Endothelial cell of umbilical vein (primary cell): ENCODE results near the gene DNAJC3. TPM values are rescaled to one million over a fixed set of nuclear protein-coding genes. Genes with fewer than 3 reads are reported as not detected.

Experiments
- BruUV-seq: library from RNA; stranded (reverse); fragments of 400-500 nt; replicated peaks from 2 replicates; lab custom pipeline; 2021; lab: Mats Ljungman, UMichigan
- CTCF ChIA-PET: fragments of 300-600, 350-600 bp; sonication (Branson Sonifier 250); formaldehyde crosslinking; loops from one replicate; lab custom pipeline; 2021; ENCODE audit warnings: antibody characterized with exemption, inconsistent platforms; lab: Charles Lee
- POLR2A ChIA-PET: fragments of 300-600, 350-600 bp; sonication (Branson Sonifier 250); formaldehyde crosslinking; loops from one replicate; lab custom pipeline; 2021; ENCODE audit warnings: antibody characterized with exemption, inconsistent platforms; lab: Charles Lee
- DNase-seq: peaks from one replicate; pipeline ENCODE4 v3.0.0-alpha.2; 2011; ENCODE audit warnings: low read depth, low spot score
- FAIRE-seq: peaks from 2 replicates; lab custom pipeline; 2011; peaks lifted over from hg19 to GRCh38; lab: Jason Lieb, UNC
- H2AFZ ChIP-seq: 2 replicates; pipeline ENCODE4 v1.6.0; 2012; ENCODE audit warnings: low read depth, low read length, control low read depth, inconsistent platforms
- H3K27ac ChIP-seq: 2 replicates; pipeline ENCODE4 v1.5.1; 2011; ENCODE audit warnings: low read depth, mild to moderate bottlenecking, control low read depth, low read length, moderate library complexity; ENCODE audit not compliant: insufficient read depth
- H3K27me3 ChIP-seq, 2 experiments: 2 replicates each; pipeline versions ENCODE4 v1.6.0 to v1.6.1; 2011; ENCODE audit warnings: low read length in 2 of 2, mixed read lengths in 1 of 2; ENCODE audit not compliant: control insufficient read depth in 2 of 2, insufficient read depth in 2 of 2
- H3K36me3 ChIP-seq, 2 experiments: 2 replicates in 1 of 2; 3 replicates in 1 of 2; pipeline ENCODE4 v1.5.1; 2011; ENCODE audit warnings: low read length in 2 of 2, mild to moderate bottlenecking in 1 of 2, moderate library complexity in 1 of 2; ENCODE audit not compliant: control insufficient read depth in 2 of 2, insufficient read depth in 2 of 2; ENCODE audit errors: extremely low read depth in 1 of 2
- H3K4me1 ChIP-seq: 3 replicates; pipeline ENCODE4 v1.5.1; 2011; ENCODE audit warnings: mild to moderate bottlenecking, low read length; ENCODE audit not compliant: control insufficient read depth, insufficient read depth; ENCODE audit errors: extremely low read depth
- H3K4me2 ChIP-seq: 2 replicates; pipeline ENCODE4 v1.6.1; 2011; ENCODE audit warnings: low read length, control low read depth, mixed read lengths; ENCODE audit not compliant: insufficient read depth
- H3K4me3 ChIP-seq, 3 experiments: fragments of 200-600 bp in 1 of 3; sonication (generic), shearing (Covaris generic) in 1 of 3; replicated peaks in 1 of 3; 2 replicates each; pipeline ENCODE4 v1.5.1; 2011 to 2016; ENCODE audit warnings: control low read depth in 3 of 3, low read length in 3 of 3, mild to moderate bottlenecking in 2 of 3, inconsistent platforms in 1 of 3, low read depth in 1 of 3, moderate library complexity in 1 of 3; ENCODE audit not compliant: insufficient read depth in 1 of 3
- H3K79me2 ChIP-seq: 2 replicates; pipeline ENCODE4 v1.6.0; 2012; ENCODE audit warnings: low read length, inconsistent platforms; ENCODE audit not compliant: control insufficient read depth, insufficient read depth
- H3K9ac ChIP-seq: replicated peaks from 2 replicates; pipeline ENCODE3; 2011; ENCODE audit warnings: low read length, control low read depth; ENCODE audit not compliant: insufficient read depth; ENCODE audit errors: extremely low read depth
- H3K9me1 ChIP-seq: replicated peaks from 3 replicates; pipeline ENCODE4 v1.6.0; 2011; ENCODE audit warnings: mild to moderate bottlenecking, low read length; ENCODE audit not compliant: control insufficient read depth, insufficient read depth; ENCODE audit errors: extremely low read depth
- H3K9me3 ChIP-seq: replicated peaks from 2 replicates; pipeline ENCODE4 v1.5.1; 2012; ENCODE audit warnings: low read length, inconsistent platforms; ENCODE audit not compliant: control insufficient read depth, insufficient read depth
- H4K20me1 ChIP-seq: replicated peaks from 2 replicates; pipeline ENCODE3; 2011; ENCODE audit warnings: mild to moderate bottlenecking, low read length; ENCODE audit not compliant: control insufficient read depth, insufficient read depth; ENCODE audit errors: extremely low read depth
- CTCF ChIP-seq, 2 donors: IDR thresholded peaks; 1 replicate in 1 of 2; 2 replicates in 1 of 2; pipeline ENCODE4 v1.5.1; 2011; ENCODE audit warnings: low read length in 2 of 2, mild to moderate bottlenecking in 2 of 2, moderate library complexity in 2 of 2, control low read depth in 1 of 2, inconsistent platforms in 1 of 2, low read depth in 1 of 2; ENCODE audit not compliant: insufficient read depth in 1 of 2; ENCODE audit errors: extremely low read depth in 1 of 2
- EZH2 ChIP-seq: IDR thresholded peaks from 2 replicates; pipeline ENCODE4 v1.6.1; 2012; ENCODE audit warnings: borderline replicate concordance, low read depth, mild to moderate bottlenecking, moderate library complexity, low read length, inconsistent platforms; ENCODE audit not compliant: severe bottlenecking
- FOS ChIP-seq: IDR thresholded peaks from 2 replicates; pipeline ENCODE4 v1.6.1; 2011; ENCODE audit warnings: mild to moderate bottlenecking, low read length, moderate library complexity, borderline replicate concordance; ENCODE audit not compliant: insufficient read depth
- GATA2 ChIP-seq: IDR thresholded peaks from 2 replicates; pipeline ENCODE4 v1.7.0; 2011; ENCODE audit warnings: low read depth, mild to moderate bottlenecking, moderate library complexity, mixed read lengths, low read length; ENCODE audit not compliant: insufficient read length, insufficient read depth
- JUN ChIP-seq: IDR thresholded peaks from 2 replicates; pipeline ENCODE4 v1.6.1; 2011; ENCODE audit warnings: borderline replicate concordance, low read depth; ENCODE audit not compliant: insufficient read length, insufficient read depth
- MAX ChIP-seq: IDR thresholded peaks from 2 replicates; pipeline ENCODE4 v1.6.1; 2011; ENCODE audit not compliant: insufficient read depth, insufficient read length
- MYC ChIP-seq: IDR thresholded peaks from one replicate; pipeline ENCODE4 v1.6.1; 2011; ENCODE audit warnings: mild to moderate bottlenecking, low read depth, low read length
- POLR2A ChIP-seq: IDR thresholded peaks from 2 replicates; pipeline ENCODE4 v1.6.1; 2012; ENCODE audit warnings: low read depth, mild to moderate bottlenecking, control low read depth, low read length
- POLR2AphosphoS5 ChIP-seq: IDR thresholded peaks from 2 replicates; pipeline ENCODE4 v1.6.1; 2012; ENCODE audit warnings: low read depth, mild to moderate bottlenecking, control low read depth, low read length, moderate library complexity; ENCODE audit not compliant: insufficient read depth
- dilution Hi-C: fragments of 300-500 bp; cut with MboI; formaldehyde crosslinking; loops from one replicate; pipeline ENCODE4 v1.15.0; 2019; ENCODE audit warnings: low sequenced_read_pairs; ENCODE audit not compliant: extremely low pct_ligation_motif_present
- intact Hi-C: fragments of 100-400 bp; cut with micrococcal nuclease; formaldehyde crosslinking; loops from one replicate; pipeline ENCODE4 v1.10.0; 2022
- polyA plus RNA-seq, 4 experiments: library from polyadenylated mRNA; depleted of rRNA in 3 of 4; stranded (reverse) in 3 of 4; unstranded in 1 of 4; fragments of >200 nt; gene quantifications; 2 replicates each; pipeline versions ENCODE4 v1.2.1 to v1.2.3, GENCODE V29; 2011 to 2012; ENCODE audit warnings: missing spikeins in 1 of 4
- total RNA-seq: library from RNA; stranded (reverse); gene quantifications from 2 replicates; pipeline ENCODE4 v1.2.3, GENCODE V29; 2021

Gene DNAJC3
- total and polyA plus RNA-seq, 2 donors (not counting 3 experiments of a cell fraction or from before 2014, with no cell fraction given): 17.0 to 51.2 TPM

- Histone ChIP-seq H3K4me1 (peaks cover 9% of the 10 kb centered on the region), H3K27ac (no peak overlapping the region), H3K9me3 (no peaks in the 10 kb centered on the region), H4K20me1 (peaks cover 3% of the 10 kb centered on the region), H3K36me3 (no peaks in the 10 kb centered on the region), H3K9ac (no peak overlapping the region), H3K4me3 (no peak overlapping the region), H2AFZ (no peak overlapping the region), H3K4me2 (no peak overlapping the region), H3K9me1 (no peaks in the 10 kb centered on the region), H3K79me2 (peaks cover 34% of the 10 kb centered on the region), H3K27me3 (no peaks in the 10 kb centered on the region)
- dilution Hi-C loops: no loop called here
- FAIRE-seq (no peak), DNase-seq (no peak)
- ChIA-PET POLR2A (no interaction called here), CTCF (interaction anchor here (0.6 to 1.6 kb wide), 3 partner anchors 32 to 289 kb away, joined by 3 to 5 read pairs (median 4); partner anchors contain the start of gene DNAJC3)
- TF ChIP-seq POLR2A: no peak
- no peak for TF ChIP-seq EZH2
- TF ChIP-seq MAX: no peak
- no peak for TF ChIP-seq MYC
- no peak for TF ChIP-seq CTCF (IDR thresholded peaks at IDR 0.05; ENCODE audit: extremely low read depth in 1 of 2, insufficient read depth in 1 of 2, low read depth in 1 of 2, low read length in 2 of 2)
- TF ChIP-seq FOS: no peak
- no peak for TF ChIP-seq JUN
- no peak for TF ChIP-seq POLR2AphosphoS5
- TF ChIP-seq GATA2: no peak
- BruUV-seq: no TSS peak
- intact Hi-C loops: no loop called here
Observed at GRCh38 chr13:95708391-95708774, 31.4 kb downstream of the DNAJC3 start.
